ENCODE data around the gene ITCH. TPM values are rescaled to one million over a fixed set of nuclear protein-coding genes. Genes with fewer than 3 reads are reported as not detected.

Gene ITCH
- total RNA-seq, 2 experiments from 2014 or later, result 51.6 to 57.9 TPM

- no peak overlapping the region for H3K4me3 Mint-ChIP-seq
- H3K27me3 Mint-ChIP-seq, result no peaks in the 10 kb centered on the region
- CTCF ChIA-PET, result no interaction called here
- no peaks in the 10 kb centered on the region for H3K36me3 Mint-ChIP-seq
- DNase-seq (no peak), ATAC-seq (no peak)
- no peaks in the 10 kb centered on the region for H3K9me3 Mint-ChIP-seq (ENCODE audit: low read depth)
- H3K4me1 Mint-ChIP-seq, result peaks cover 9% of the 10 kb centered on the region
- H3K27ac Mint-ChIP-seq, result no peak overlapping the region
Observed at GRCh38 chr20:34560141-34560523, 197.1 kb downstream of the ITCH start.

GRCh38 chr20:34560614-34561013 is 197.5 kb downstream of the ITCH start:
- H3K4me3 Mint-ChIP-seq, result no peak overlapping the region
- CTCF ChIA-PET, result no interaction called here
- peaks cover 9% of the 10 kb centered on the region for H3K4me1 Mint-ChIP-seq
- no peak for DNase-seq
- H3K27ac Mint-ChIP-seq, result no peak overlapping the region
- ATAC-seq, result no peak
- no peaks in the 10 kb centered on the region for H3K27me3 Mint-ChIP-seq
- H3K36me3 Mint-ChIP-seq, result no peaks in the 10 kb centered on the region
- no peaks in the 10 kb centered on the region for H3K9me3 Mint-ChIP-seq (ENCODE audit: low read depth)

Small RNAs within 50 kb of the gene (microRNA-seq; reads per million reads assigned to microRNA genes)
- not detected for gene MIR644A

Other genes starting within 250 kb of the ITCH start
- not detected for gene ASIP, start 121.8 kb upstream of the ITCH start, total RNA-seq
- 10 to 100 TPM; 74.3 to 95.5 TPM for gene AHCY, start 59.9 kb upstream of the ITCH start, total RNA-seq
- 10 to 100 TPM; 88.5 to 93.6 TPM for gene DYNLRB1, start 153.1 kb downstream of the ITCH start, total RNA-seq
- 1 to 10 TPM; 4.7 to 5.2 TPM for gene MAP1LC3A, start 195.4 kb downstream of the ITCH start, total RNA-seq

All from activated CD8-positive, alpha-beta memory T cell treated with anti-CD3 and anti-CD28 coated beads, Interleukin-2, amount 10 ng/mL, durations not matched to agents 7 days and 5 days (primary cell).